H1 (cell line): Measurements from ENCODE around the gene ING5. TPM values are rescaled to one million over a fixed set of nuclear protein-coding genes. Genes with fewer than 3 reads are reported as not detected.

Experiments used
- TAF1 ChIP-seq: IDR thresholded peaks from 2 replicates; pipeline ENCODE4 v1.6.1; 2011; ENCODE audit warnings: mild to moderate bottlenecking, low read depth, low read length
- polyA plus RNA-seq, 7 experiments: library from polyadenylated mRNA; depleted of rRNA in 3 of 7; stranded (reverse) in 5 of 7; unstranded in 2 of 7; fragments of >200 nt in 5 of 7; fragments of 200-250 nt in 2 of 7; gene quantifications; 1 replicate in 5 of 7; 2 replicates in 1 of 7; 4 replicates in 1 of 7; pipeline versions ENCODE4 v1.2.1 to v1.2.3, GENCODE V29; 2011 to 2013; ENCODE audit warnings: missing spikeins in 2 of 7, mixed read lengths in 2 of 7
- total RNA-seq: library from RNA; stranded (reverse); fragmentation: NEBNext Ultra II Directional; extraction: Animal tissue kit (Norgen Biotek cat#: 25700); gene quantifications from 2 replicates; pipeline ENCODE4 v1.2.1, GENCODE V29; 2021
- TF ChIP-seq, protein P1 (sequence below): fragments of 300-600 bp; sonication (generic); IDR thresholded peaks from 2 replicates; pipeline ENCODE4 v1.7.1; 2012; ENCODE audit warnings: low read length, moderate library complexity, mild to moderate bottlenecking, inconsistent platforms; ENCODE audit not compliant: insufficient replicate concordance

The ING5 gene
- total and polyA plus RNA-seq, 2 of the 8 experiments (the other 6 are each of a cell fraction or from before 2014, with no cell fraction given): 41.5 to 47.4 TPM

DNA sequence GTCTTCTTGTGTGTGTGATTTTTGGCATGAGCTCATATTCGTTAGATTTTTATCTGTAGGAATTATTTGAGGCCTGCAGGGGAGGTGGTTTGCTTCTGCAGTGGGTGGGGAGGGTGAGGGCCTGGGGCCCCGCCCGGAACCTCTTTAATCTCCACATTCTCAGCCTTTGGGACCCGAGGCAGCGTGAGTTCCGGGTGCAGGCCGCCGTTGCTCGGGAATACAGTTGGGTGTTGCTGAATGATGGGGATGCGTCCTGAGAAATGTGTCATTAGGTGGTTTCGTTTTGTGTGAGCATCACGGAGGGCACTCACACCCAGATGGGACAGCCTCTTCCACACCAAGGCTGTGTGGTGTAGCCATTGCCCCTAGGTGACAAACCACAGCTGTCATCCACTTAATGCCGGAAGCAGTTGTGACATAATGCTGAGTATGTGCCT lies 61.1 kb downstream of the ING5 start (continued):
- TF ChIP-seq, protein P1, sequence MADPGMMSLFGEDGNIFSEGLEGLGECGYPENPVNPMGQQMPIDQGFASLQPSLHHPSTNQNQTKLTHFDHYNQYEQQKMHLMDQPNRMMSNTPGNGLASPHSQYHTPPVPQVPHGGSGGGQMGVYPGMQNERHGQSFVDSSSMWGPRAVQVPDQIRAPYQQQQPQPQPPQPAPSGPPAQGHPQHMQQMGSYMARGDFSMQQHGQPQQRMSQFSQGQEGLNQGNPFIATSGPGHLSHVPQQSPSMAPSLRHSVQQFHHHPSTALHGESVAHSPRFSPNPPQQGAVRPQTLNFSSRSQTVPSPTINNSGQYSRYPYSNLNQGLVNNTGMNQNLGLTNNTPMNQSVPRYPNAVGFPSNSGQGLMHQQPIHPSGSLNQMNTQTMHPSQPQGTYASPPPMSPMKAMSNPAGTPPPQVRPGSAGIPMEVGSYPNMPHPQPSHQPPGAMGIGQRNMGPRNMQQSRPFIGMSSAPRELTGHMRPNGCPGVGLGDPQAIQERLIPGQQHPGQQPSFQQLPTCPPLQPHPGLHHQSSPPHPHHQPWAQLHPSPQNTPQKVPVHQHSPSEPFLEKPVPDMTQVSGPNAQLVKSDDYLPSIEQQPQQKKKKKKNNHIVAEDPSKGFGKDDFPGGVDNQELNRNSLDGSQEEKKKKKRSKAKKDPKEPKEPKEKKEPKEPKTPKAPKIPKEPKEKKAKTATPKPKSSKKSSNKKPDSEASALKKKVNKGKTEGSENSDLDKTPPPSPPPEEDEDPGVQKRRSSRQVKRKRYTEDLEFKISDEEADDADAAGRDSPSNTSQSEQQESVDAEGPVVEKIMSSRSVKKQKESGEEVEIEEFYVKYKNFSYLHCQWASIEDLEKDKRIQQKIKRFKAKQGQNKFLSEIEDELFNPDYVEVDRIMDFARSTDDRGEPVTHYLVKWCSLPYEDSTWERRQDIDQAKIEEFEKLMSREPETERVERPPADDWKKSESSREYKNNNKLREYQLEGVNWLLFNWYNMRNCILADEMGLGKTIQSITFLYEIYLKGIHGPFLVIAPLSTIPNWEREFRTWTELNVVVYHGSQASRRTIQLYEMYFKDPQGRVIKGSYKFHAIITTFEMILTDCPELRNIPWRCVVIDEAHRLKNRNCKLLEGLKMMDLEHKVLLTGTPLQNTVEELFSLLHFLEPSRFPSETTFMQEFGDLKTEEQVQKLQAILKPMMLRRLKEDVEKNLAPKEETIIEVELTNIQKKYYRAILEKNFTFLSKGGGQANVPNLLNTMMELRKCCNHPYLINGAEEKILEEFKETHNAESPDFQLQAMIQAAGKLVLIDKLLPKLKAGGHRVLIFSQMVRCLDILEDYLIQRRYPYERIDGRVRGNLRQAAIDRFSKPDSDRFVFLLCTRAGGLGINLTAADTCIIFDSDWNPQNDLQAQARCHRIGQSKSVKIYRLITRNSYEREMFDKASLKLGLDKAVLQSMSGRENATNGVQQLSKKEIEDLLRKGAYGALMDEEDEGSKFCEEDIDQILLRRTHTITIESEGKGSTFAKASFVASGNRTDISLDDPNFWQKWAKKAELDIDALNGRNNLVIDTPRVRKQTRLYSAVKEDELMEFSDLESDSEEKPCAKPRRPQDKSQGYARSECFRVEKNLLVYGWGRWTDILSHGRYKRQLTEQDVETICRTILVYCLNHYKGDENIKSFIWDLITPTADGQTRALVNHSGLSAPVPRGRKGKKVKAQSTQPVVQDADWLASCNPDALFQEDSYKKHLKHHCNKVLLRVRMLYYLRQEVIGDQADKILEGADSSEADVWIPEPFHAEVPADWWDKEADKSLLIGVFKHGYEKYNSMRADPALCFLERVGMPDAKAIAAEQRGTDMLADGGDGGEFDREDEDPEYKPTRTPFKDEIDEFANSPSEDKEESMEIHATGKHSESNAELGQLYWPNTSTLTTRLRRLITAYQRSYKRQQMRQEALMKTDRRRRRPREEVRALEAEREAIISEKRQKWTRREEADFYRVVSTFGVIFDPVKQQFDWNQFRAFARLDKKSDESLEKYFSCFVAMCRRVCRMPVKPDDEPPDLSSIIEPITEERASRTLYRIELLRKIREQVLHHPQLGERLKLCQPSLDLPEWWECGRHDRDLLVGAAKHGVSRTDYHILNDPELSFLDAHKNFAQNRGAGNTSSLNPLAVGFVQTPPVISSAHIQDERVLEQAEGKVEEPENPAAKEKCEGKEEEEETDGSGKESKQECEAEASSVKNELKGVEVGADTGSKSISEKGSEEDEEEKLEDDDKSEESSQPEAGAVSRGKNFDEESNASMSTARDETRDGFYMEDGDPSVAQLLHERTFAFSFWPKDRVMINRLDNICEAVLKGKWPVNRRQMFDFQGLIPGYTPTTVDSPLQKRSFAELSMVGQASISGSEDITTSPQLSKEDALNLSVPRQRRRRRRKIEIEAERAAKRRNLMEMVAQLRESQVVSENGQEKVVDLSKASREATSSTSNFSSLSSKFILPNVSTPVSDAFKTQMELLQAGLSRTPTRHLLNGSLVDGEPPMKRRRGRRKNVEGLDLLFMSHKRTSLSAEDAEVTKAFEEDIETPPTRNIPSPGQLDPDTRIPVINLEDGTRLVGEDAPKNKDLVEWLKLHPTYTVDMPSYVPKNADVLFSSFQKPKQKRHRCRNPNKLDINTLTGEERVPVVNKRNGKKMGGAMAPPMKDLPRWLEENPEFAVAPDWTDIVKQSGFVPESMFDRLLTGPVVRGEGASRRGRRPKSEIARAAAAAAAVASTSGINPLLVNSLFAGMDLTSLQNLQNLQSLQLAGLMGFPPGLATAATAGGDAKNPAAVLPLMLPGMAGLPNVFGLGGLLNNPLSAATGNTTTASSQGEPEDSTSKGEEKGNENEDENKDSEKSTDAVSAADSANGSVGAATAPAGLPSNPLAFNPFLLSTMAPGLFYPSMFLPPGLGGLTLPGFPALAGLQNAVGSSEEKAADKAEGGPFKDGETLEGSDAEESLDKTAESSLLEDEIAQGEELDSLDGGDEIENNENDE: no peak
- no peak for TF ChIP-seq TAF1
